ENCODE results near the gene NFRKB.

The NFRKB gene

GRCh38 chr11:129928923-129929692 lies 33.7 kb upstream of the NFRKB start:
- Histone ChIP-seq H2AFZ (ENCODE audit: low read depth, low read length) (no peak overlapping the region), H3K4me3 (ENCODE audit: low read depth in 1 of 2, low read length in 2 of 2) (no peak overlapping the region), H3K36me3 (ENCODE audit: insufficient read depth, low read length) (peaks cover 30% of the 10 kb centered on the region), H3K27ac (ENCODE audit: low read length) (no peak overlapping the region), H3K9ac (ENCODE audit: low read depth, low read length) (no peak overlapping the region), H3K9me3 (ENCODE audit: insufficient read depth, low read length, severe bottlenecking) (no peaks in the 10 kb centered on the region), H3K4me1 (ENCODE audit: insufficient read depth, low read length) (no peaks in the 10 kb centered on the region), H3K27me3 (ENCODE audit: insufficient read depth, low read length, poor library complexity) (no peaks in the 10 kb centered on the region), H3K4me2 (ENCODE audit: insufficient read depth, low read length) (no peak overlapping the region), H3K79me2 (ENCODE audit: insufficient read depth, low read length) (no peaks in the 10 kb centered on the region), H4K20me1 (ENCODE audit: insufficient read depth, low read length) (no peaks in the 10 kb centered on the region)
- ATAC-seq (ENCODE audit: insufficient read depth, low read depth) (no peak), DNase-seq (no peak)
- no peak for TF ChIP-seq EZH2 (IDR thresholded peaks at IDR 0.05; ENCODE audit: borderline replicate concordance, low read depth, low read length, severe bottlenecking)
- TF ChIP-seq CTCF (IDR thresholded peaks at IDR 0.05; ENCODE audit: borderline replicate concordance, extremely low read depth, low read length, poor library complexity, severe bottlenecking) = no peak

GRCh38 chr11:129922674-129923073 lies 27.3 kb upstream of the NFRKB start:
- H3K4me3 ChIP-seq (ENCODE audit: low read depth in 1 of 2, low read length in 2 of 2) = no peak overlapping the region
- H3K4me2 ChIP-seq (ENCODE audit: insufficient read depth, low read length) = no peak overlapping the region
- H3K27ac ChIP-seq (ENCODE audit: low read length) = no peak overlapping the region
- H3K4me1 ChIP-seq (ENCODE audit: insufficient read depth, low read length) = no peaks in the 10 kb centered on the region
- no peak overlapping the region for H2AFZ ChIP-seq (ENCODE audit: low read depth, low read length)
- H3K36me3 ChIP-seq (ENCODE audit: insufficient read depth, low read length) = peaks cover 31% of the 10 kb centered on the region
- no peaks in the 10 kb centered on the region for H4K20me1 ChIP-seq (ENCODE audit: insufficient read depth, low read length)
- no peak for ATAC-seq (ENCODE audit: insufficient read depth, low read depth)
- no peaks in the 10 kb centered on the region for H3K9me3 ChIP-seq (ENCODE audit: insufficient read depth, low read length, severe bottlenecking)
- TF ChIP-seq CTCF (IDR thresholded peaks at IDR 0.05; ENCODE audit: borderline replicate concordance, extremely low read depth, low read length, poor library complexity, severe bottlenecking) (no peak), EZH2 (IDR thresholded peaks at IDR 0.05; ENCODE audit: borderline replicate concordance, low read depth, low read length, severe bottlenecking) (no peak)
- H3K79me2 ChIP-seq (ENCODE audit: insufficient read depth, low read length) = no peaks in the 10 kb centered on the region
- DNase-seq = no peak
- H3K27me3 ChIP-seq (ENCODE audit: insufficient read depth, low read length, poor library complexity) = no peaks in the 10 kb centered on the region
- H3K9ac ChIP-seq (ENCODE audit: low read depth, low read length) = no peak overlapping the region

- Histone ChIP-seq H3K27ac (ENCODE audit: low read length) (no peak overlapping the region), H3K9me3 (ENCODE audit: insufficient read depth, low read length, severe bottlenecking) (no peaks in the 10 kb centered on the region), H3K4me2 (ENCODE audit: insufficient read depth, low read length) (no peak overlapping the region), H3K79me2 (ENCODE audit: insufficient read depth, low read length) (no peaks in the 10 kb centered on the region), H3K4me3 (ENCODE audit: low read depth in 1 of 2, low read length in 2 of 2) (no peak overlapping the region), H3K36me3 (ENCODE audit: insufficient read depth, low read length) (peaks cover 42% of the 10 kb centered on the region), H2AFZ (ENCODE audit: low read depth, low read length) (no peak overlapping the region), H3K27me3 (ENCODE audit: insufficient read depth, low read length, poor library complexity) (no peaks in the 10 kb centered on the region), H3K9ac (ENCODE audit: low read depth, low read length) (no peak overlapping the region), H4K20me1 (ENCODE audit: insufficient read depth, low read length) (no peaks in the 10 kb centered on the region), H3K4me1 (ENCODE audit: insufficient read depth, low read length) (no peaks in the 10 kb centered on the region)
- TF ChIP-seq EZH2 (IDR thresholded peaks at IDR 0.05; ENCODE audit: borderline replicate concordance, low read depth, low read length, severe bottlenecking) (no peak), CTCF (IDR thresholded peaks at IDR 0.05; ENCODE audit: borderline replicate concordance, extremely low read depth, low read length, poor library complexity, severe bottlenecking) (no peak)
- DNase-seq (no peak), ATAC-seq (ENCODE audit: insufficient read depth, low read depth) (no peak)
These were observed 23.0 kb upstream of the NFRKB start for GRCh38 chr11:129918361-129918760.

Measured in DND-41 (cell line).